Neural cell (in vitro differentiated cells): ENCODE measurements around the gene RPL29. TPM values are rescaled to one million over a fixed set of nuclear protein-coding genes. Genes with fewer than 3 reads are reported as not detected.

Experiments used
- H2AFZ ChIP-seq: fragments of 200-600, 300-800 bp; sonication (generic), shearing (Covaris generic); 2 replicates; pipeline ENCODE4 v1.6.0; 2014; ENCODE audit warnings: low read depth, mild to moderate bottlenecking, antibody characterized with exemption, low read length, moderate library complexity
- H3F3A ChIP-seq: fragments of 200-600 bp; shearing (Covaris generic); 2 replicates; pipeline ENCODE4 v1.6.1; 2016; ENCODE audit warnings: mild to moderate bottlenecking, moderate library complexity, mixed read lengths, antibody characterized with exemption, low read length; ENCODE audit not compliant: insufficient read depth, poor library complexity, severe bottlenecking
- H3K27ac ChIP-seq: fragments of 200-600, 300-800 bp; sonication (generic), shearing (Covaris generic); 2 replicates; pipeline ENCODE4 v1.5.1; 2014; ENCODE audit warnings: mild to moderate bottlenecking, low read length, moderate library complexity
- H3K27me3 ChIP-seq: fragments of 300-800, 200-600 bp; sonication (generic), shearing (Covaris generic); 2 replicates; pipeline ENCODE4 v1.6.0; 2014; ENCODE audit warnings: mild to moderate bottlenecking, low read depth, low read length, moderate library complexity; ENCODE audit not compliant: insufficient read depth
- H3K36me3 ChIP-seq: fragments of 300-800, 200-600 bp; sonication (generic), shearing (Covaris generic); 2 replicates; pipeline ENCODE4 v1.5.1; 2014; ENCODE audit warnings: mild to moderate bottlenecking, antibody characterized with exemption, low read length, moderate library complexity; ENCODE audit not compliant: insufficient read depth
- H3K4me2 ChIP-seq: fragments of 300-800, 200-600 bp; sonication (generic), shearing (Covaris generic); 2 replicates; pipeline ENCODE4 v1.6.0; 2014; ENCODE audit warnings: mild to moderate bottlenecking, low read length
- H3K4me3 ChIP-seq: fragments of 300-800, 200-600 bp; sonication (generic), shearing (Covaris generic); 2 replicates; pipeline ENCODE4 v1.5.1; 2014; ENCODE audit warnings: mild to moderate bottlenecking, low read length, moderate library complexity
- H3K79me2 ChIP-seq: fragments of 200-600 bp; shearing (Covaris generic); replicated peaks from 2 replicates; pipeline ENCODE4 v1.6.0; 2014; ENCODE audit warnings: mild to moderate bottlenecking, low read length, moderate library complexity; ENCODE audit not compliant: insufficient read depth
- H3K9ac ChIP-seq: fragments of 300-800, 200-600 bp; sonication (generic), shearing (Covaris generic); 2 replicates; pipeline ENCODE4 v1.6.1; 2016; ENCODE audit warnings: mild to moderate bottlenecking, low read length, mixed read lengths
- H3K9me2 ChIP-seq: fragments of 200-600 bp; shearing (Covaris generic); 2 replicates; pipeline ENCODE4 v1.6.1; 2016; ENCODE audit warnings: mild to moderate bottlenecking, low read length, mixed read lengths; ENCODE audit not compliant: insufficient read depth
- H3K9me3 ChIP-seq: fragments of 200-600, 300-800 bp; sonication (generic), shearing (Covaris generic); 2 replicates; pipeline ENCODE4 v1.6.1; 2016; ENCODE audit warnings: mild to moderate bottlenecking, mixed run types, low read length, moderate library complexity, mixed read lengths
- H4K20me1 ChIP-seq: fragments of 200-600 bp; shearing (Covaris generic); 2 replicates; pipeline ENCODE4 v1.6.1; 2016; ENCODE audit warnings: mild to moderate bottlenecking, mixed run types; ENCODE audit not compliant: insufficient read depth
- EP300 ChIP-seq: fragments of 450-650 bp; conservative IDR thresholded peaks from 2 replicates; pipeline ENCODE4 v1.6.1; 2014; ENCODE audit warnings: antibody characterized with exemption, mild to moderate bottlenecking, moderate library complexity; ENCODE audit not compliant: poor library complexity, severe bottlenecking
- EZH2 ChIP-seq: fragments of 200-600, 300-800 bp; shearing (Covaris generic), sonication (generic); IDR thresholded peaks from 2 replicates; pipeline ENCODE4 v1.6.1; 2014; ENCODE audit warnings: antibody characterized with exemption, low read length, borderline replicate concordance, mild to moderate bottlenecking; ENCODE audit not compliant: insufficient read depth, poor library complexity, severe bottlenecking
- MXI1 ChIP-seq: fragments of 450-650 bp; conservative IDR thresholded peaks from 2 replicates; pipeline ENCODE4 v1.6.1; 2014; ENCODE audit warnings: antibody characterized with exemption, mild to moderate bottlenecking; ENCODE audit not compliant: poor library complexity, severe bottlenecking
- POLR2AphosphoS5 ChIP-seq: IDR thresholded peaks from 2 replicates; pipeline ENCODE4 v1.6.1; 2012
- RAD21 ChIP-seq: fragments of 450-650 bp; conservative IDR thresholded peaks from 2 replicates; pipeline ENCODE4 v1.6.1; 2014; ENCODE audit warnings: antibody characterized with exemption, mild to moderate bottlenecking, moderate library complexity
- SMC3 ChIP-seq: fragments of 450-650 bp; conservative IDR thresholded peaks from 2 replicates; pipeline ENCODE4 v1.6.1; 2014; ENCODE audit warnings: antibody characterized with exemption, mild to moderate bottlenecking, moderate library complexity; ENCODE audit not compliant: poor library complexity
- TAF1 ChIP-seq: IDR thresholded peaks from 2 replicates; pipeline ENCODE4 v1.6.1; 2012; ENCODE audit warnings: low read depth
- polyA plus RNA-seq: library from polyadenylated mRNA; depleted of rRNA; stranded (reverse); fragments of >200 nt; gene quantifications from 2 replicates; pipeline ENCODE4 v1.2.3, GENCODE V29; 2014
- TF ChIP-seq, protein P1 (sequence below): fragments of 450-650 bp; IDR thresholded peaks from 2 replicates; pipeline ENCODE4 v1.5.1; 2014; ENCODE audit warnings: antibody characterized with exemption, mild to moderate bottlenecking, moderate library complexity; ENCODE audit not compliant: poor library complexity, severe bottlenecking
- TF ChIP-seq, protein P2 (sequence below): IDR thresholded peaks from 2 replicates; pipeline ENCODE4 v1.6.1; 2012; ENCODE audit warnings: borderline replicate concordance

Gene RPL29
- polyA plus RNA-seq, 1 donor from 2014 or later: 846 TPM

DNA sequence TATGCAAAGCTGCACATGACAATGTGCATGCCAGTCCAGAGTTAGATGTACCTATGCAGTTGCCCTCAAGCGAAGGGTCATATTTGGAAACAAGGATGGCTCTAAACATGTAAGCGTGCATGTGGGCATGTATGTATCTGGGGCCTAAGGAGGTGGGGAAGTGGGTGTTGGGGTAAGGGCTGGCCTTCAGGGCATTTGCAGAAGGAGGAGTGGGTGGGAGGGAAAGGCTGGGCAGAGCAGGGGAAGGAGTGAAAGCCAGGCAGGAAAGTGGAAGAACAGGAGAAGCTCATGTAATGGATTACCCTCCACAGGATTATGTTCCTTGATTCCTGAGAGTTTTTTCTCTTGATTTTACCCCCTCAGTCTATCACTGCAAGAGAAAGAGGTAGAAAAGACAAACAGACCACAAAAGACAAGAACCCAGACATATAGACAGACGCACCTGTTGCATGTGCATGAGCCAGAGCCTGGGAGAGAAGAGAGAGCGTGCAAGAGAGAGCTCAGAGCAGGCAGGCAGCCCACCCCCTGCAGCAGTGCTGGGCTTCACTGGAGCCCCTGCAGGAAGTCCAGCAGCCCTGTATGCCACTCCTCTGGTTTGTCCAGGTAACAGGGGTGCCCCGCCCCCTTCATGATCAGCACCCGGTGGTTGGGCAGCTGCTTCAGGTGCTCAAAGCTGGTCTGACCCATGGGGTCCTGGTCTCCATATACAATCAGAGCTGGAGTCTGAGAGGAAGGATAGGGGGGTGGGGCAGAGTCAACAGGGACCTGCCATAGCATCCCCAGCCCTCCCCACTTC lies 26.6 kb downstream of the RPL29 start:
- peaks cover 31% of the 10 kb centered on the region for H3K79me2 ChIP-seq
- no peaks in the 10 kb centered on the region for H3K36me3 ChIP-seq
- peak overlapping the region; percentile 71 for H3K4me3 ChIP-seq
- H3K9ac ChIP-seq: peak overlapping the region; percentile 90
- H3K27me3 ChIP-seq: no peaks in the 10 kb centered on the region
- H3K9me3 ChIP-seq: no peaks in the 10 kb centered on the region
- H3K9me2 ChIP-seq: no peaks in the 10 kb centered on the region
- H3K4me2 ChIP-seq: no peak overlapping the region
- peak overlapping the region; percentile 59 for H3K27ac ChIP-seq
- H3F3A ChIP-seq: no peaks in the 10 kb centered on the region
- H4K20me1 ChIP-seq: no peaks in the 10 kb centered on the region
- H2AFZ ChIP-seq: no peak overlapping the region
- TF ChIP-seq MXI1: no peak
- TF ChIP-seq EZH2: no peak
- no peak for TF ChIP-seq POLR2AphosphoS5
- no peak for TF ChIP-seq RAD21
- TF ChIP-seq, protein P1, sequence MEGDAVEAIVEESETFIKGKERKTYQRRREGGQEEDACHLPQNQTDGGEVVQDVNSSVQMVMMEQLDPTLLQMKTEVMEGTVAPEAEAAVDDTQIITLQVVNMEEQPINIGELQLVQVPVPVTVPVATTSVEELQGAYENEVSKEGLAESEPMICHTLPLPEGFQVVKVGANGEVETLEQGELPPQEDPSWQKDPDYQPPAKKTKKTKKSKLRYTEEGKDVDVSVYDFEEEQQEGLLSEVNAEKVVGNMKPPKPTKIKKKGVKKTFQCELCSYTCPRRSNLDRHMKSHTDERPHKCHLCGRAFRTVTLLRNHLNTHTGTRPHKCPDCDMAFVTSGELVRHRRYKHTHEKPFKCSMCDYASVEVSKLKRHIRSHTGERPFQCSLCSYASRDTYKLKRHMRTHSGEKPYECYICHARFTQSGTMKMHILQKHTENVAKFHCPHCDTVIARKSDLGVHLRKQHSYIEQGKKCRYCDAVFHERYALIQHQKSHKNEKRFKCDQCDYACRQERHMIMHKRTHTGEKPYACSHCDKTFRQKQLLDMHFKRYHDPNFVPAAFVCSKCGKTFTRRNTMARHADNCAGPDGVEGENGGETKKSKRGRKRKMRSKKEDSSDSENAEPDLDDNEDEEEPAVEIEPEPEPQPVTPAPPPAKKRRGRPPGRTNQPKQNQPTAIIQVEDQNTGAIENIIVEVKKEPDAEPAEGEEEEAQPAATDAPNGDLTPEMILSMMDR: no peak
- no peak for TF ChIP-seq EP300
- no peak for TF ChIP-seq TAF1
- TF ChIP-seq, protein P2, sequence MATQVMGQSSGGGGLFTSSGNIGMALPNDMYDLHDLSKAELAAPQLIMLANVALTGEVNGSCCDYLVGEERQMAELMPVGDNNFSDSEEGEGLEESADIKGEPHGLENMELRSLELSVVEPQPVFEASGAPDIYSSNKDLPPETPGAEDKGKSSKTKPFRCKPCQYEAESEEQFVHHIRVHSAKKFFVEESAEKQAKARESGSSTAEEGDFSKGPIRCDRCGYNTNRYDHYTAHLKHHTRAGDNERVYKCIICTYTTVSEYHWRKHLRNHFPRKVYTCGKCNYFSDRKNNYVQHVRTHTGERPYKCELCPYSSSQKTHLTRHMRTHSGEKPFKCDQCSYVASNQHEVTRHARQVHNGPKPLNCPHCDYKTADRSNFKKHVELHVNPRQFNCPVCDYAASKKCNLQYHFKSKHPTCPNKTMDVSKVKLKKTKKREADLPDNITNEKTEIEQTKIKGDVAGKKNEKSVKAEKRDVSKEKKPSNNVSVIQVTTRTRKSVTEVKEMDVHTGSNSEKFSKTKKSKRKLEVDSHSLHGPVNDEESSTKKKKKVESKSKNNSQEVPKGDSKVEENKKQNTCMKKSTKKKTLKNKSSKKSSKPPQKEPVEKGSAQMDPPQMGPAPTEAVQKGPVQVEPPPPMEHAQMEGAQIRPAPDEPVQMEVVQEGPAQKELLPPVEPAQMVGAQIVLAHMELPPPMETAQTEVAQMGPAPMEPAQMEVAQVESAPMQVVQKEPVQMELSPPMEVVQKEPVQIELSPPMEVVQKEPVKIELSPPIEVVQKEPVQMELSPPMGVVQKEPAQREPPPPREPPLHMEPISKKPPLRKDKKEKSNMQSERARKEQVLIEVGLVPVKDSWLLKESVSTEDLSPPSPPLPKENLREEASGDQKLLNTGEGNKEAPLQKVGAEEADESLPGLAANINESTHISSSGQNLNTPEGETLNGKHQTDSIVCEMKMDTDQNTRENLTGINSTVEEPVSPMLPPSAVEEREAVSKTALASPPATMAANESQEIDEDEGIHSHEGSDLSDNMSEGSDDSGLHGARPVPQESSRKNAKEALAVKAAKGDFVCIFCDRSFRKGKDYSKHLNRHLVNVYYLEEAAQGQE: no peak
- no peak for TF ChIP-seq SMC3

DNA sequence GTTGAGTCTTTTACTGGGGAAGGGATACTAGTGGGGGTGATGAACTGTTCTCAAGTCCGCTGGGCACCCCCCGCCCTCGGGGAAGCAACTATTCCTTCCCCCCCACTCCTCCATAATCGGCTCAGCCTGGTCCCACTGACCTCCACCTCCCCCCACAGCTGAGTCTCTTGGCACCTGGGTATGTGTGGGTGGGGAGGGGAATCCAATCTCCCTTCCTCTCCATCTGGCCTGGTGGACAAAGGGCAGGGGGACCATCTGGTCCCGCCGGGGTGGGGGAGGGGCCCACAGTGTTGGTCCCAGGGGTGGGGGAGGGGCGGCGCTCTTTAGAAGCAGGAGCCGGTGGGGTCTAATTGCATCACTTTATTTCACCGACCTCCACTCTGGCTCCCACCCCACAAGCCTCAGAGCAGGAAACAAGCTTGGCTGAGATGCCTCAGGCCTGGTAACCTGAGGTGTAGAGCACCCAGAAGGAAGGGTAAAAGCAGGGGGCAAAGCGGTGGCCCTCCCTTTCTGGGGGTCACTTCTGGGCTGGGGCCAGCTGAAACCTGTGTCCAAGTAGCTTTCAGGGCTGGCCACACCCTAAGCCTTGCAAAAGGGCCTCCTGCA lies 27.4 kb downstream of the RPL29 start:
- H2AFZ ChIP-seq: peak overlapping the region; percentile 40
- TF ChIP-seq, protein P2: peak; percentile 58
- TF ChIP-seq POLR2AphosphoS5 (peak; percentile 18), TAF1 (peak; percentile 35), RAD21 (no peak), MXI1 (no peak), EZH2 (no peak)
- TF ChIP-seq, protein P1: no peak
- peak overlapping the region; percentile 71 for H3K4me3 ChIP-seq
- no peaks in the 10 kb centered on the region for H4K20me1 ChIP-seq
- H3K36me3 ChIP-seq: no peaks in the 10 kb centered on the region
- peaks cover 31% of the 10 kb centered on the region for H3K79me2 ChIP-seq
- peak overlapping the region; percentile 90 for H3K9ac ChIP-seq
- H3K27ac ChIP-seq: peak overlapping the region; percentile 70
- no peaks in the 10 kb centered on the region for H3K9me3 ChIP-seq
- H3K9me2 ChIP-seq: no peaks in the 10 kb centered on the region
- H3K4me2 ChIP-seq: peak overlapping the region; percentile 73
- H3K27me3 ChIP-seq: no peaks in the 10 kb centered on the region
- no peaks in the 10 kb centered on the region for H3F3A ChIP-seq
